Measurements from ENCODE around the gene AGT.

AGT gene

GRCh38 chr1:230712470-230712942 is 1.4 kb downstream of the AGT start:
- no peak for DNase-seq
- H3K4me3 ChIP-seq (ENCODE audit: low read depth, low read length): no peak overlapping the region
- H3K36me3 ChIP-seq (replicated peaks): no peaks in the 10 kb centered on the region
- H3K27me3 ChIP-seq (replicated peaks): no peaks in the 10 kb centered on the region
- no peak for TF ChIP-seq CTCF (IDR thresholded peaks at IDR 0.05; ENCODE audit: low read depth, low read length, missing control alignments)
- in situ Hi-C loops (cut with HindIII; ENCODE audit: low pct_ligation_motif_present, low sequenced_read_pairs): no loop called here
- H3K27ac ChIP-seq: no peak overlapping the region

- H3K4me3 ChIP-seq (ENCODE audit: low read depth, low read length): no peak overlapping the region
- DNase-seq: no peak
- no peaks in the 10 kb centered on the region for H3K36me3 ChIP-seq (replicated peaks)
- in situ Hi-C loops (cut with HindIII; ENCODE audit: low pct_ligation_motif_present, low sequenced_read_pairs): no loop called here
- no peak overlapping the region for H3K27ac ChIP-seq
- no peak for TF ChIP-seq CTCF (IDR thresholded peaks at IDR 0.05; ENCODE audit: low read depth, low read length, missing control alignments)
- no peaks in the 10 kb centered on the region for H3K27me3 ChIP-seq (replicated peaks)
These were observed 2.7 kb downstream of the AGT start for GRCh38 chr1:230711245-230711644.

- H3K36me3 ChIP-seq (replicated peaks): no peaks in the 10 kb centered on the region
- in situ Hi-C loops (cut with HindIII; ENCODE audit: low pct_ligation_motif_present, low sequenced_read_pairs): no loop called here
- H3K4me3 ChIP-seq (ENCODE audit: low read depth, low read length): no peak overlapping the region
- no peak for TF ChIP-seq CTCF (IDR thresholded peaks at IDR 0.05; ENCODE audit: low read depth, low read length, missing control alignments)
- no peak overlapping the region for H3K27ac ChIP-seq
- no peaks in the 10 kb centered on the region for H3K27me3 ChIP-seq (replicated peaks)
- no peak for DNase-seq
These were observed 3.4 kb downstream of the AGT start for GRCh38 chr1:230710543-230710904.

- TF ChIP-seq CTCF (IDR thresholded peaks at IDR 0.05; ENCODE audit: low read depth, low read length, missing control alignments): no peak
- DNase-seq: no peak
- H3K27ac ChIP-seq: no peak overlapping the region
- in situ Hi-C loops (cut with HindIII; ENCODE audit: low pct_ligation_motif_present, low sequenced_read_pairs): no loop called here
- no peaks in the 10 kb centered on the region for H3K27me3 ChIP-seq (replicated peaks)
- no peaks in the 10 kb centered on the region for H3K36me3 ChIP-seq (replicated peaks)
- no peak overlapping the region for H3K4me3 ChIP-seq (ENCODE audit: low read depth, low read length)
These were observed 4.0 kb downstream of the AGT start for GRCh38 chr1:230709619-230710542.

DNA sequence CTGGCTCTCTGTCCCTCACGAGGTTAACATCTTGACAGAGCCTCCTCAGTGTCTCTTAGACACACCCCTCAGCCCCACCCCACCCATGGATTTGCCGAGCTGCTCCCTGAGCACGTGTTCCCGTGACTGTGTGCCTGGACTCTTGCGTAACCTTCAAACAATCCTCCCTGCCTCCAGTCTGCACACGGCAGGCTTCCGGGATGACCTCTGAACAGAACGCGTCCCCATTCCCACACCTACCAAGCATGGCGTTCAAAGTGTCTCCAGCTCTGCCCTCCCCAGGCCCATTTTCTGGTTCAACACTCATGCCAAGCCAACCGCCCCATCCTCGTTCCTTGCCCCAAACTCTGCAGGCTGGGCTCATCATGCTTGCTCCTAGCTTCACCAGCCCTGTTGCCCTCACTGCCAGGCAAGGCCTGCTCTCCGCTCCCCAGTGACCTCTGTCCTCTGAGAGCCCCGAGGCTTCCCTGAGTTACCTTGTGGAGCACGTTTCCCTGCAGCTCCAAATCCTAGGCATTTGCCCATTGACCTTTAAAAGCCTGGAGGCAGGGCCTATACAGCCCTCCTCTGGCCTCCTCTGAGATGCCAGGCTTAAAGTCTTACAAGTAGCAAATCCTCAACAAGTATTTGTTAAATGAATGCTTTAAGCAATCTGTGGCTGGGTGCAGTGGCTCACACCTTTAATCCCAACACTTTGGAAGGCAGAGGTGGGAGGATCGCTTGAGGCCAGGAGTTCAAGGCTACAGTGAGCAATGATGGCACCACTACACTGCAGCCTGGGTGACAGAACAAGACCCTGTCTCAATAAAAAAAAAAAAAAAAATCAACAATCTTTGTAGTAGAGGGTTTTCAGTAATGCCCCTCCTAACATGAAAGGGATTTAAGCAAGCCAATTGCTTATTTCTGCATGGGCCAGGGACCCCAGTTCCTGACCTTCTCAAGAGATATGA is 5.0 kb downstream of the AGT start:
- H3K4me3 ChIP-seq (ENCODE audit: low read depth, low read length): no peak overlapping the region
- DNase-seq: no peak
- no peak for TF ChIP-seq CTCF (IDR thresholded peaks at IDR 0.05; ENCODE audit: low read depth, low read length, missing control alignments)
- in situ Hi-C loops (cut with HindIII; ENCODE audit: low pct_ligation_motif_present, low sequenced_read_pairs): no loop called here
- H3K27ac ChIP-seq: no peak overlapping the region
- H3K27me3 ChIP-seq (replicated peaks): no peaks in the 10 kb centered on the region
- H3K36me3 ChIP-seq (replicated peaks): no peaks in the 10 kb centered on the region
